ENCODE data around the gene KCNN4. TPM values are rescaled to one million over a fixed set of nuclear protein-coding genes. Genes with fewer than 3 reads are reported as not detected.
A peak's percentile ranks its signal among the peaks of the same experiment; 100 is the strongest.

KCNN4 gene
- total RNA-seq, 6 experiments from 2014 or later = 0.53 to 3.1 (median 0.81) TPM

- H3K27me3 Mint-ChIP-seq (ENCODE audit: insufficient read depth) = peaks cover 37% of the 10 kb centered on the region
- no peak for DNase-seq
- no peaks in the 10 kb centered on the region for H3K4me1 Mint-ChIP-seq (ENCODE audit: low read depth)
- H3K27ac Mint-ChIP-seq = no peak overlapping the region
- H3K4me3 Mint-ChIP-seq = peak overlapping the region; percentile 66; the same call in 1 of the 2 replicates
- no peaks in the 10 kb centered on the region for H3K9me3 Mint-ChIP-seq
- no peak for TF ChIP-seq CTCF (IDR thresholded peaks at IDR 0.05)
- no peaks in the 10 kb centered on the region for H3K36me3 Mint-ChIP-seq (ENCODE audit: low read depth)
Measured at GRCh38 chr19:43799502-43800142, 18.8 kb upstream of the KCNN4 start.

GRCh38 chr19:43798546-43799409 is 18.0 kb upstream of the KCNN4 start:
- H3K4me1 Mint-ChIP-seq (ENCODE audit: low read depth) = no peaks in the 10 kb centered on the region
- H3K27me3 Mint-ChIP-seq (ENCODE audit: insufficient read depth) = peaks cover 34% of the 10 kb centered on the region
- TF ChIP-seq CTCF (IDR thresholded peaks at IDR 0.05) = no peak
- H3K27ac Mint-ChIP-seq = no peak overlapping the region
- H3K36me3 Mint-ChIP-seq (ENCODE audit: low read depth) = no peaks in the 10 kb centered on the region
- H3K9me3 Mint-ChIP-seq = no peaks in the 10 kb centered on the region
- H3K4me3 Mint-ChIP-seq = peak overlapping the region; percentile 66
- DNase-seq = no peak

GRCh38 chr19:43798026-43798545 is 17.3 kb upstream of the KCNN4 start:
- Mint-ChIP-seq H3K27ac (no peak overlapping the region), H3K9me3 (no peaks in the 10 kb centered on the region), H3K4me1 (ENCODE audit: low read depth) (no peaks in the 10 kb centered on the region)

GRCh38 chr19:43797556-43797955 is 16.8 kb upstream of the KCNN4 start:
- H3K9me3 Mint-ChIP-seq = no peaks in the 10 kb centered on the region
- peaks cover 29% of the 10 kb centered on the region for H3K27me3 Mint-ChIP-seq (ENCODE audit: insufficient read depth)
- no peak for DNase-seq
- no peak for TF ChIP-seq CTCF (IDR thresholded peaks at IDR 0.05)
- no peaks in the 10 kb centered on the region for H3K36me3 Mint-ChIP-seq (ENCODE audit: low read depth)
- no peak overlapping the region for H3K4me3 Mint-ChIP-seq
- no peaks in the 10 kb centered on the region for H3K4me1 Mint-ChIP-seq (ENCODE audit: low read depth)
- H3K27ac Mint-ChIP-seq = no peak overlapping the region

More at GRCh38 chr19:43798026-43798545, 17.3 kb upstream of the KCNN4 start:
- TF ChIP-seq CTCF (IDR thresholded peaks at IDR 0.05) = no peak
- Mint-ChIP-seq H3K36me3 (ENCODE audit: low read depth) (no peaks in the 10 kb centered on the region), H3K27me3 (ENCODE audit: insufficient read depth) (peaks cover 33% of the 10 kb centered on the region), H3K4me3 (no peak overlapping the region)
- DNase-seq = no peak

- Mint-ChIP-seq H3K27me3 (ENCODE audit: insufficient read depth) (peaks cover 24% of the 10 kb centered on the region), H3K4me3 (no peak overlapping the region), H3K27ac (no peak overlapping the region), H3K9me3 (no peaks in the 10 kb centered on the region), H3K4me1 (ENCODE audit: low read depth) (no peaks in the 10 kb centered on the region), H3K36me3 (ENCODE audit: low read depth) (no peaks in the 10 kb centered on the region)
- TF ChIP-seq CTCF (IDR thresholded peaks at IDR 0.05) = no peak
- no peak for DNase-seq
Measured at GRCh38 chr19:43797118-43797517, 16.3 kb upstream of the KCNN4 start.

Measured in HFFc6 (cell line).